H1 (cell line): ENCODE measurements around the gene ACLY. TPM values are rescaled to one million over a fixed set of nuclear protein-coding genes. Genes with fewer than 3 reads are reported as not detected.

Experiments
- BCL11A ChIP-seq, 2 experiments: IDR thresholded peaks; one replicate each; pipeline ENCODE4 v1.6.1; 2011; ENCODE audit warnings: low read depth in 2 of 2, low read length in 2 of 2, mild to moderate bottlenecking in 2 of 2
- BRCA1 ChIP-seq: IDR thresholded peaks from 2 replicates; pipeline ENCODE4 v1.6.1; 2012; ENCODE audit warnings: low read depth, low read length, improper control_type of control experiment
- CBX8 ChIP-seq: fragments of 300-800, 300-1000 bp; sonication (generic); IDR thresholded peaks from 2 replicates; pipeline ENCODE4 v1.7.1; 2016; ENCODE audit warnings: low read depth, low read length, borderline replicate concordance
- EGR1 ChIP-seq: IDR thresholded peaks from 2 replicates; pipeline ENCODE4 v1.6.1; 2011; ENCODE audit warnings: low read depth, low read length, borderline replicate concordance
- GABPA ChIP-seq: IDR thresholded peaks from 2 replicates; pipeline ENCODE4 v1.6.1; 2011; ENCODE audit warnings: mild to moderate bottlenecking, low read length, moderate library complexity, borderline replicate concordance; ENCODE audit not compliant: insufficient read depth
- KDM1A ChIP-seq: fragments of 200-600, 300-600 bp; sonication (generic); IDR thresholded peaks from 2 replicates; pipeline ENCODE4 v1.7.1; 2016; ENCODE audit warnings: mild to moderate bottlenecking, low read length, borderline replicate concordance
- RAD21 ChIP-seq, 2 experiments: IDR thresholded peaks in 1 of 2; conservative IDR thresholded peaks in 1 of 2; 2 replicates each; pipeline ENCODE4 v1.6.1; 2011; ENCODE audit warnings: low read depth in 2 of 2, low read length in 2 of 2, improper control_type of control experiment in 1 of 2, inconsistent platforms in 1 of 2, mild to moderate bottlenecking in 1 of 2, moderate library complexity in 1 of 2
- SIX5 ChIP-seq: IDR thresholded peaks from 2 replicates; pipeline ENCODE4 v1.6.1; 2011; ENCODE audit warnings: mild to moderate bottlenecking, low read depth, low read length
- polyA plus RNA-seq, 7 experiments: library from polyadenylated mRNA; depleted of rRNA in 3 of 7; stranded (reverse) in 5 of 7; unstranded in 2 of 7; fragments of >200 nt in 5 of 7; fragments of 200-250 nt in 2 of 7; gene quantifications; 1 replicate in 5 of 7; 2 replicates in 1 of 7; 4 replicates in 1 of 7; pipeline versions ENCODE4 v1.2.1 to v1.2.3, GENCODE V29; 2011 to 2013; ENCODE audit warnings: missing spikeins in 2 of 7, mixed read lengths in 2 of 7
- total RNA-seq: library from RNA; stranded (reverse); fragmentation: NEBNext Ultra II Directional; extraction: Animal tissue kit (Norgen Biotek cat#: 25700); gene quantifications from 2 replicates; pipeline ENCODE4 v1.2.1, GENCODE V29; 2021
- TF ChIP-seq, protein P1 (sequence below): fragments of 300-600 bp; sonication (generic); IDR thresholded peaks from 2 replicates; pipeline ENCODE4 v1.7.1; 2012; ENCODE audit warnings: low read length, moderate library complexity, mild to moderate bottlenecking, inconsistent platforms; ENCODE audit not compliant: insufficient replicate concordance
- TF ChIP-seq, protein P2 (sequence below): IDR thresholded peaks from 2 replicates; pipeline ENCODE4 v1.6.1; 2011; ENCODE audit warnings: low read length, improper control_type of control experiment

ACLY gene
- total and polyA plus RNA-seq, 2 of the 8 experiments (the other 6 are each of a cell fraction or from before 2014, with no cell fraction given), result 167 to 393 TPM

DNA sequence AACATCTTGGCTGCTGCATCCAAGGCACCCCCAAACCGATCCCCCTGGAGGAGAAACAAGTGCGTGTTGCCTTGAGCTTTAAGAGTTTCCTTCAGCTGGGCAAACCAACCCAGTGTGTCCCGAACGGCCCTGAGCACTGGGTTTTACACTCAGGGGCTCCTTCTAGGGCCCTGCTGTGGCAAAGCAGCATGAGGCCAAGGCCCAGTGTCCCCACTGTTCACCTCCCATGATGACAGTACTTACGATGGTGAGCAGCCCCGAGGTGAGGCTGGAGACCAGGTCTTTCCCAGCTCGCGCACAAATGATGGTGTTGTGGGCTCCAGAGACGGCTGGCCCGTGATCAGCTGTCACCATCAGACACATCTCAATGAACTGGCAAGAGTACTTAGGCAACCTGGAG is 47.0 kb downstream of the ACLY start (continued):
- TF ChIP-seq, protein P1, sequence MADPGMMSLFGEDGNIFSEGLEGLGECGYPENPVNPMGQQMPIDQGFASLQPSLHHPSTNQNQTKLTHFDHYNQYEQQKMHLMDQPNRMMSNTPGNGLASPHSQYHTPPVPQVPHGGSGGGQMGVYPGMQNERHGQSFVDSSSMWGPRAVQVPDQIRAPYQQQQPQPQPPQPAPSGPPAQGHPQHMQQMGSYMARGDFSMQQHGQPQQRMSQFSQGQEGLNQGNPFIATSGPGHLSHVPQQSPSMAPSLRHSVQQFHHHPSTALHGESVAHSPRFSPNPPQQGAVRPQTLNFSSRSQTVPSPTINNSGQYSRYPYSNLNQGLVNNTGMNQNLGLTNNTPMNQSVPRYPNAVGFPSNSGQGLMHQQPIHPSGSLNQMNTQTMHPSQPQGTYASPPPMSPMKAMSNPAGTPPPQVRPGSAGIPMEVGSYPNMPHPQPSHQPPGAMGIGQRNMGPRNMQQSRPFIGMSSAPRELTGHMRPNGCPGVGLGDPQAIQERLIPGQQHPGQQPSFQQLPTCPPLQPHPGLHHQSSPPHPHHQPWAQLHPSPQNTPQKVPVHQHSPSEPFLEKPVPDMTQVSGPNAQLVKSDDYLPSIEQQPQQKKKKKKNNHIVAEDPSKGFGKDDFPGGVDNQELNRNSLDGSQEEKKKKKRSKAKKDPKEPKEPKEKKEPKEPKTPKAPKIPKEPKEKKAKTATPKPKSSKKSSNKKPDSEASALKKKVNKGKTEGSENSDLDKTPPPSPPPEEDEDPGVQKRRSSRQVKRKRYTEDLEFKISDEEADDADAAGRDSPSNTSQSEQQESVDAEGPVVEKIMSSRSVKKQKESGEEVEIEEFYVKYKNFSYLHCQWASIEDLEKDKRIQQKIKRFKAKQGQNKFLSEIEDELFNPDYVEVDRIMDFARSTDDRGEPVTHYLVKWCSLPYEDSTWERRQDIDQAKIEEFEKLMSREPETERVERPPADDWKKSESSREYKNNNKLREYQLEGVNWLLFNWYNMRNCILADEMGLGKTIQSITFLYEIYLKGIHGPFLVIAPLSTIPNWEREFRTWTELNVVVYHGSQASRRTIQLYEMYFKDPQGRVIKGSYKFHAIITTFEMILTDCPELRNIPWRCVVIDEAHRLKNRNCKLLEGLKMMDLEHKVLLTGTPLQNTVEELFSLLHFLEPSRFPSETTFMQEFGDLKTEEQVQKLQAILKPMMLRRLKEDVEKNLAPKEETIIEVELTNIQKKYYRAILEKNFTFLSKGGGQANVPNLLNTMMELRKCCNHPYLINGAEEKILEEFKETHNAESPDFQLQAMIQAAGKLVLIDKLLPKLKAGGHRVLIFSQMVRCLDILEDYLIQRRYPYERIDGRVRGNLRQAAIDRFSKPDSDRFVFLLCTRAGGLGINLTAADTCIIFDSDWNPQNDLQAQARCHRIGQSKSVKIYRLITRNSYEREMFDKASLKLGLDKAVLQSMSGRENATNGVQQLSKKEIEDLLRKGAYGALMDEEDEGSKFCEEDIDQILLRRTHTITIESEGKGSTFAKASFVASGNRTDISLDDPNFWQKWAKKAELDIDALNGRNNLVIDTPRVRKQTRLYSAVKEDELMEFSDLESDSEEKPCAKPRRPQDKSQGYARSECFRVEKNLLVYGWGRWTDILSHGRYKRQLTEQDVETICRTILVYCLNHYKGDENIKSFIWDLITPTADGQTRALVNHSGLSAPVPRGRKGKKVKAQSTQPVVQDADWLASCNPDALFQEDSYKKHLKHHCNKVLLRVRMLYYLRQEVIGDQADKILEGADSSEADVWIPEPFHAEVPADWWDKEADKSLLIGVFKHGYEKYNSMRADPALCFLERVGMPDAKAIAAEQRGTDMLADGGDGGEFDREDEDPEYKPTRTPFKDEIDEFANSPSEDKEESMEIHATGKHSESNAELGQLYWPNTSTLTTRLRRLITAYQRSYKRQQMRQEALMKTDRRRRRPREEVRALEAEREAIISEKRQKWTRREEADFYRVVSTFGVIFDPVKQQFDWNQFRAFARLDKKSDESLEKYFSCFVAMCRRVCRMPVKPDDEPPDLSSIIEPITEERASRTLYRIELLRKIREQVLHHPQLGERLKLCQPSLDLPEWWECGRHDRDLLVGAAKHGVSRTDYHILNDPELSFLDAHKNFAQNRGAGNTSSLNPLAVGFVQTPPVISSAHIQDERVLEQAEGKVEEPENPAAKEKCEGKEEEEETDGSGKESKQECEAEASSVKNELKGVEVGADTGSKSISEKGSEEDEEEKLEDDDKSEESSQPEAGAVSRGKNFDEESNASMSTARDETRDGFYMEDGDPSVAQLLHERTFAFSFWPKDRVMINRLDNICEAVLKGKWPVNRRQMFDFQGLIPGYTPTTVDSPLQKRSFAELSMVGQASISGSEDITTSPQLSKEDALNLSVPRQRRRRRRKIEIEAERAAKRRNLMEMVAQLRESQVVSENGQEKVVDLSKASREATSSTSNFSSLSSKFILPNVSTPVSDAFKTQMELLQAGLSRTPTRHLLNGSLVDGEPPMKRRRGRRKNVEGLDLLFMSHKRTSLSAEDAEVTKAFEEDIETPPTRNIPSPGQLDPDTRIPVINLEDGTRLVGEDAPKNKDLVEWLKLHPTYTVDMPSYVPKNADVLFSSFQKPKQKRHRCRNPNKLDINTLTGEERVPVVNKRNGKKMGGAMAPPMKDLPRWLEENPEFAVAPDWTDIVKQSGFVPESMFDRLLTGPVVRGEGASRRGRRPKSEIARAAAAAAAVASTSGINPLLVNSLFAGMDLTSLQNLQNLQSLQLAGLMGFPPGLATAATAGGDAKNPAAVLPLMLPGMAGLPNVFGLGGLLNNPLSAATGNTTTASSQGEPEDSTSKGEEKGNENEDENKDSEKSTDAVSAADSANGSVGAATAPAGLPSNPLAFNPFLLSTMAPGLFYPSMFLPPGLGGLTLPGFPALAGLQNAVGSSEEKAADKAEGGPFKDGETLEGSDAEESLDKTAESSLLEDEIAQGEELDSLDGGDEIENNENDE, result no peak
- no peak for TF ChIP-seq EGR1
- no peak for TF ChIP-seq GABPA
- no peak for TF ChIP-seq RAD21 (IDR thresholded peaks at IDR 0.05 in 1 of 2, conservative IDR thresholded peaks at IDR 0.05 in 1 of 2; ENCODE audit: low read depth in 2 of 2, low read length in 2 of 2)
- TF ChIP-seq, protein P2, sequence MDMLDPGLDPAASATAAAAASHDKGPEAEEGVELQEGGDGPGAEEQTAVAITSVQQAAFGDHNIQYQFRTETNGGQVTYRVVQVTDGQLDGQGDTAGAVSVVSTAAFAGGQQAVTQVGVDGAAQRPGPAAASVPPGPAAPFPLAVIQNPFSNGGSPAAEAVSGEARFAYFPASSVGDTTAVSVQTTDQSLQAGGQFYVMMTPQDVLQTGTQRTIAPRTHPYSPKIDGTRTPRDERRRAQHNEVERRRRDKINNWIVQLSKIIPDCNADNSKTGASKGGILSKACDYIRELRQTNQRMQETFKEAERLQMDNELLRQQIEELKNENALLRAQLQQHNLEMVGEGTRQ, result no peak
- no peak for TF ChIP-seq KDM1A
- TF ChIP-seq BCL11A (IDR thresholded peaks at IDR 0.05; ENCODE audit: low read depth in 2 of 2, low read length in 2 of 2), result no peak
- TF ChIP-seq CBX8, result no peak
- no peak for TF ChIP-seq SIX5
- TF ChIP-seq BRCA1, result no peak
